ENCODE results near the gene SPACDR.
"Not testable (repeated sequence)": the region's sequence is repeated elsewhere in the genome, so short reads cannot be mapped to it uniquely, and the experiment has no call there.

SPACDR gene, protein sequence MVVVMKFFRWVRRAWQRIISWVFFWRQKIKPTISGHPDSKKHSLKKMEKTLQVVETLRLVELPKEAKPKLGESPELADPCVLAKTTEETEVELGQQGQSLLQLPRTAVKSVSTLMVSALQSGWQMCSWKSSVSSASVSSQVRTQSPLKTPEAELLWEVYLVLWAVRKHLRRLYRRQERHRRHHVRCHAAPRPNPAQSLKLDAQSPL

DNA sequence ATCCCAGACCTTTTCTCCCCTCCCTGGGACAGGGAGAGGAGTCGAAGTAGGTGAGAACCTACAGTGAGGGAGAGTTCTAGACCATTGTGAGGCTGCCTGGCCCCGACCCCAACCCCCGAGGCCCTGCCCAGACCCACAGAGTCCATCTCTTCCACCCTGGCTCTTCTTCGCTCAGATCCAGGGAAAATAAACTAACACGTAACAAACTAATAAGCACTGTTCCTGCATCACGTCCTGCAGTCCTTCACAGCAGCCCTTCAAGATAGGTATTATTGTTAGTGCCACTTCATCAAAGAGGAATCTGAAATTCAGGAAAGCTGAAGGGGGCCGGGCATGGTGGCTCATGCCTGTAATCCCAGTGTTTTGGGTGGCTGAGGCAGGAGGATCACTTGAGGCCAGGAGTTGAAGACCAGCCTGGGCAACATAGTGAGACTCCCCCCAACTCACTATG is at the start of gene SPACDR:
TSS of gene SPACDR (minus strand) at position 51 of the 451 bp plus-strand sequence. CDS start 235 bp downstream, outside the sequence.
- in situ Hi-C loops (cut with MboI; ENCODE audit: low sequenced_read_pairs): loop anchor here (10.0 kb wide), 1 partner anchor 101 kb away; no protein-coding TSS in a partner anchor

GRCh38 chr7:100513212-100513810 is 49.3 kb upstream of the SPACDR start:
- Histone ChIP-seq H3K9me3 (no peaks in the 10 kb centered on the region), H3K4me3 (no peak overlapping the region), H3K36me3 (replicated peaks) (no peaks in the 10 kb centered on the region), H3K4me1 (no peaks in the 10 kb centered on the region), H3K27me3 (ENCODE audit: low read depth) (no peaks in the 10 kb centered on the region)
- in situ Hi-C loops (cut with MboI; ENCODE audit: low sequenced_read_pairs): no loop called here
- DNase-seq (ENCODE audit: low spot score in 2 of 2): no peak

More for the DNA sequence above, at the start of gene SPACDR:
- Histone ChIP-seq H3K4me3 (no peak within 1 kb of the TSS), H3K27me3 (ENCODE audit: low read depth) (no peaks in the 10 kb centered on the region), H3K4me1 (no peaks in the 10 kb centered on the region), H3K36me3 (replicated peaks) (no peaks in the 10 kb centered on the region), H3K9me3 (no peaks in the 10 kb centered on the region)
- no peak for DNase-seq (ENCODE audit: low spot score in 2 of 2)

GRCh38 chr7:100510437-100511239 is 46.6 kb upstream of the SPACDR start:
- Histone ChIP-seq H3K9me3 (no peaks in the 10 kb centered on the region), H3K4me1 (no peaks in the 10 kb centered on the region), H3K4me3 (no peak overlapping the region), H3K36me3 (replicated peaks) (no peaks in the 10 kb centered on the region), H3K27me3 (ENCODE audit: low read depth) (no peaks in the 10 kb centered on the region)
- DNase-seq (ENCODE audit: low spot score in 2 of 2): no peak
- in situ Hi-C loops (cut with MboI; ENCODE audit: low sequenced_read_pairs): no loop called here

DNA sequence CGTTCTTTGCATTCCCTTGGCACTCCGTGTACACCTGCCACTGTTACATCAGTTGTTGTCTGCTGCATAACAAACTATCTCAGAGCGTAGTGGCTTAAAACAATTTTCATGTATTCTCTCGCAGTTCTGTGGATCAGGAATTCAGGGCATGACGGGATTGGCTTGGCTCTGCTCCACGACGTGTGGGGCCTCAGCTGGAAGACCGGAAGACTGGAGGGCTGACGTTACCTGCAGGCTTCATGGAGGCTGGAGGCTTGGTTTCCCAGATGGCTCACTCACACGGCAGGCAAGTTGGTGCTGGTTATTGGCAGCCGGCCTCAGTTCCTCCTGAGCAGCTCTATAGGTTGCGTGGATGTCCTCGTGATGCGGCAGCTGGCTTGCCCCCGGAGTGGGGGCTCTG is 45.2 kb upstream of the SPACDR start:
- H3K9me3 ChIP-seq: no peaks in the 10 kb centered on the region
- H3K27me3 ChIP-seq (ENCODE audit: low read depth): no peaks in the 10 kb centered on the region
- no peak for DNase-seq (ENCODE audit: low spot score in 2 of 2)
- H3K4me1 ChIP-seq: no peaks in the 10 kb centered on the region
- in situ Hi-C loops (cut with MboI; ENCODE audit: low sequenced_read_pairs): no loop called here
- no peaks in the 10 kb centered on the region for H3K36me3 ChIP-seq (replicated peaks)
- no peak overlapping the region for H3K4me3 ChIP-seq

- peak in 1 of 2 experiments; percentile 45 for DNase-seq (ENCODE audit: low spot score in 2 of 2)
- Histone ChIP-seq H3K4me3 (no peak overlapping the region), H3K36me3 (replicated peaks) (no peaks in the 10 kb centered on the region), H3K27me3 (ENCODE audit: low read depth) (no peaks in the 10 kb centered on the region), H3K4me1 (no peaks in the 10 kb centered on the region), H3K9me3 (no peaks in the 10 kb centered on the region)
- in situ Hi-C loops (cut with MboI; ENCODE audit: low sequenced_read_pairs): no loop called here
Observed at GRCh38 chr7:100506356-100506923, 42.4 kb upstream of the SPACDR start.

- H3K4me3 ChIP-seq: no peak overlapping the region
- no peaks in the 10 kb centered on the region for H3K36me3 ChIP-seq (replicated peaks)
- in situ Hi-C loops (cut with MboI; ENCODE audit: low sequenced_read_pairs): no loop called here
- no peaks in the 10 kb centered on the region for H3K9me3 ChIP-seq
- DNase-seq (ENCODE audit: low spot score in 2 of 2): no peak
- no peaks in the 10 kb centered on the region for H3K4me1 ChIP-seq
- H3K27me3 ChIP-seq (ENCODE audit: low read depth): no peaks in the 10 kb centered on the region
Observed at GRCh38 chr7:100504887-100505611, 41.0 kb upstream of the SPACDR start.

DNA sequence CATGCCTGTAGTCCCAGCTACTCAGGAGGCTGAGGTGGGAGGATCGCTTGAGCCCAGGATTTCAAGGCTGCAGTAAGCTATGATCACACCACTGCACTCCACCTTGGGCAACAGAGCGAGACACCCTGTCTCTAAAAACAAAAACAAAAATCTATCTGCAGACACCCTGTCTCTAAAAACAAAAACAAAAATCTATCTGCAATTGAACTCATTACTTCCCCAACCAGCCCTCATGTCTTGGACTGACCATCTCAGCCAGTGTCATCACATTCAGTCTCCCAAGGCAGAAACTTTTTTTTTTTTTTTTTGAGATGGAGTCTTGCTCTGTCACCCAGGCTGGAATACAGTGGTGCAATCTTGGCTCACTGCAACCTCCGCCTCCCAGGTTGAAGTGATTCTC is 40.0 kb upstream of the SPACDR start:
- H3K36me3 ChIP-seq (replicated peaks); H3K9me3 ChIP-seq; H3K4me3 ChIP-seq; DNase-seq (ENCODE audit: low spot score in 2 of 2); in situ Hi-C loops (cut with MboI; ENCODE audit: low sequenced_read_pairs); H3K4me1 ChIP-seq; H3K27me3 ChIP-seq (ENCODE audit: low read depth): not testable (repeated sequence)

DNA sequence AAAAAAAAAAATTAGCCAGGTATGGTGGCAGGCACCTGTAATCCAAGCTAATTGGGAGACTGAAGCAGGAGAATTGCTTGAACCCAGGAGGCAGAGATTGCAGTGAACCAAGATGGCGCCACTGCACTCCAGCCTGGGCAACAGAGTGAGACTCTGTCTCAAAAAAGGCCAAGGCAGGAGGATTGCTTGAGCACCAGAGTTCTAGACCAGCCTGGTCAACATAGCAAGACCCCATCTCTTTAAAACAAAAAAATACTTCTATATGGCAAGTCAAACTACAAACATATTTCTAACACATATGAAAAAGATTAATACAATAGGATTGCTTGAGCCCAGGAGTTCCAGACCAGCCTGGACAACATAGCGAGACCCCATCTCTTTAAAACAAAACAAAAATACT is 36.7 kb upstream of the SPACDR start:
- in situ Hi-C loops (cut with MboI; ENCODE audit: low sequenced_read_pairs); DNase-seq (ENCODE audit: low spot score in 2 of 2); H3K9me3 ChIP-seq; H3K36me3 ChIP-seq (replicated peaks); H3K27me3 ChIP-seq (ENCODE audit: low read depth); H3K4me3 ChIP-seq; H3K4me1 ChIP-seq: not testable (repeated sequence)

- H3K9me3 ChIP-seq: no peaks in the 10 kb centered on the region
- no peaks in the 10 kb centered on the region for H3K4me1 ChIP-seq
- in situ Hi-C loops (cut with MboI; ENCODE audit: low sequenced_read_pairs): no loop called here
- H3K36me3 ChIP-seq (replicated peaks): no peaks in the 10 kb centered on the region
- no peak overlapping the region for H3K4me3 ChIP-seq
- H3K27me3 ChIP-seq (ENCODE audit: low read depth): 0 out of 2 replicates have a peak, but pooled peaks cover 3% of the 10 kb centered on the region
- DNase-seq (ENCODE audit: low spot score in 2 of 2): no peak
Observed at GRCh38 chr7:100496509-100496908, 32.4 kb upstream of the SPACDR start.

- Histone ChIP-seq H3K4me3 (no peak overlapping the region), H3K4me1 (no peaks in the 10 kb centered on the region)
- peak in 1 of 2 experiments; percentile 57 for DNase-seq (ENCODE audit: low spot score in 2 of 2)
Observed at GRCh38 chr7:100493476-100494264, 29.6 kb upstream of the SPACDR start.

GRCh38 chr7:100492738-100493475 is 28.8 kb upstream of the SPACDR start:
- in situ Hi-C loops (cut with MboI; ENCODE audit: low sequenced_read_pairs): no loop called here
- no peaks in the 10 kb centered on the region for H3K4me1 ChIP-seq

More at GRCh38 chr7:100493476-100494264, 29.6 kb upstream of the SPACDR start:
- Histone ChIP-seq H3K36me3 (replicated peaks) (no peaks in the 10 kb centered on the region), H3K27me3 (ENCODE audit: low read depth) (0 out of 2 replicates have a peak, but pooled peaks cover 3% of the 10 kb centered on the region), H3K9me3 (no peaks in the 10 kb centered on the region)
- in situ Hi-C loops (cut with MboI; ENCODE audit: low sequenced_read_pairs): no loop called here

GRCh38 chr7:100491192-100491578 is 27.1 kb upstream of the SPACDR start:
- Histone ChIP-seq H3K36me3 (replicated peaks) (no peaks in the 10 kb centered on the region), H3K4me3 (no peak overlapping the region), H3K9me3 (no peaks in the 10 kb centered on the region), H3K4me1 (no peaks in the 10 kb centered on the region), H3K27me3 (ENCODE audit: low read depth) (0 out of 2 replicates have a peak, but pooled peaks cover 3% of the 10 kb centered on the region)
- in situ Hi-C loops (cut with MboI; ENCODE audit: low sequenced_read_pairs): no loop called here
- DNase-seq (ENCODE audit: low spot score in 2 of 2): no peak

More at GRCh38 chr7:100492738-100493475, 28.8 kb upstream of the SPACDR start:
- H3K36me3 ChIP-seq (replicated peaks): no peaks in the 10 kb centered on the region
- H3K27me3 ChIP-seq (ENCODE audit: low read depth): 0 out of 2 replicates have a peak, but pooled peaks cover 3% of the 10 kb centered on the region
- no peak overlapping the region for H3K4me3 ChIP-seq
- no peak for DNase-seq (ENCODE audit: low spot score in 2 of 2)
- H3K9me3 ChIP-seq: no peaks in the 10 kb centered on the region
